ENCODE data around the gene CCS.
"Not testable (repeated sequence)": the region's sequence is repeated elsewhere in the genome, so short reads cannot be mapped to it uniquely, and the experiment has no call there.

DNA sequence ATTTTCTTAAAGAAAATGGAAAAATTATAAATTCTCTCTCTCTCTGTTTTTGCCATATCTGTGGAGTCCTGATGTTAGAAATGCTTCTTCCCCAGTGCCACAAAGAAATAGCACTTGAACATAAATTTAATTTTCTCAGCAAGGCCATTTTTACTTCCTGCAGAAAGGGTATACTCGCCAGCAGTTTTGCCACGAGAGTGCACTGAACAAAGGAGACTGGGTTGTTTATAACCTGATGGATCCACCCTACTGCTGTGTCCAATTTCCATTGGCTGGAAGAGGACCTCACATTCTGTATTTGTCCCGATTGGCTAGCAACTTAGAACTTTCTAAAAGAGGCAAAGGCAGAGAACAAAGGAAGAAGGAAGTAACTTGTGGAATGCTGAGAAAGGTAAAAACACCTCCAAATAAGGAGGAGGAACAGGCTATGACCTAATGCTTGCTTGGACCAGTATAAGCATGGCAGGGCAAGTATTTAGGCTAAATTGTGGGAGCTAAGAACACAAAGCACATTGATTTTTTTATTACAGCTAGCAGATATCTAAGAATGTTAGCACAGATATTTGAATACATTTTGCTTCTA, 10.3 kb upstream of the CCS start:
- TF ChIP-seq, protein P1, sequence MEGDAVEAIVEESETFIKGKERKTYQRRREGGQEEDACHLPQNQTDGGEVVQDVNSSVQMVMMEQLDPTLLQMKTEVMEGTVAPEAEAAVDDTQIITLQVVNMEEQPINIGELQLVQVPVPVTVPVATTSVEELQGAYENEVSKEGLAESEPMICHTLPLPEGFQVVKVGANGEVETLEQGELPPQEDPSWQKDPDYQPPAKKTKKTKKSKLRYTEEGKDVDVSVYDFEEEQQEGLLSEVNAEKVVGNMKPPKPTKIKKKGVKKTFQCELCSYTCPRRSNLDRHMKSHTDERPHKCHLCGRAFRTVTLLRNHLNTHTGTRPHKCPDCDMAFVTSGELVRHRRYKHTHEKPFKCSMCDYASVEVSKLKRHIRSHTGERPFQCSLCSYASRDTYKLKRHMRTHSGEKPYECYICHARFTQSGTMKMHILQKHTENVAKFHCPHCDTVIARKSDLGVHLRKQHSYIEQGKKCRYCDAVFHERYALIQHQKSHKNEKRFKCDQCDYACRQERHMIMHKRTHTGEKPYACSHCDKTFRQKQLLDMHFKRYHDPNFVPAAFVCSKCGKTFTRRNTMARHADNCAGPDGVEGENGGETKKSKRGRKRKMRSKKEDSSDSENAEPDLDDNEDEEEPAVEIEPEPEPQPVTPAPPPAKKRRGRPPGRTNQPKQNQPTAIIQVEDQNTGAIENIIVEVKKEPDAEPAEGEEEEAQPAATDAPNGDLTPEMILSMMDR (conservative IDR thresholded peaks at IDR 0.05; ENCODE audit: low read depth, low read length), result not testable (repeated sequence)
- TF ChIP-seq RFX5 (IDR thresholded peaks at IDR 0.05; ENCODE audit: low read depth, low read length); POLR2A (IDR thresholded peaks at IDR 0.05; ENCODE audit: low read depth, low read length); MXI1 (IDR thresholded peaks at IDR 0.05; ENCODE audit: borderline replicate concordance, low read depth, low read length): not testable (repeated sequence)
- TF ChIP-seq, protein P2, sequence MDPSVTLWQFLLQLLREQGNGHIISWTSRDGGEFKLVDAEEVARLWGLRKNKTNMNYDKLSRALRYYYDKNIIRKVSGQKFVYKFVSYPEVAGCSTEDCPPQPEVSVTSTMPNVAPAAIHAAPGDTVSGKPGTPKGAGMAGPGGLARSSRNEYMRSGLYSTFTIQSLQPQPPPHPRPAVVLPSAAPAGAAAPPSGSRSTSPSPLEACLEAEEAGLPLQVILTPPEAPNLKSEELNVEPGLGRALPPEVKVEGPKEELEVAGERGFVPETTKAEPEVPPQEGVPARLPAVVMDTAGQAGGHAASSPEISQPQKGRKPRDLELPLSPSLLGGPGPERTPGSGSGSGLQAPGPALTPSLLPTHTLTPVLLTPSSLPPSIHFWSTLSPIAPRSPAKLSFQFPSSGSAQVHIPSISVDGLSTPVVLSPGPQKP (IDR thresholded peaks at IDR 0.05; ENCODE audit: borderline replicate concordance, low read depth, low read length), result not testable (repeated sequence)

All from IMR-90 (cell line).